Measurements from ENCODE around the gene SPRR4.
"Not testable (repeated sequence)": the region's sequence is repeated elsewhere in the genome, so short reads cannot be mapped to it uniquely, and the experiment has no call there.

Gene SPRR4

GRCh38 chr1:152968248-152968647 lies 2.2 kb upstream of the SPRR4 start:
- DNase-seq: no peak

- DNase-seq: no peak
These were observed 1.4 kb upstream of the SPRR4 start for GRCh38 chr1:152969036-152969435.

- no peak for DNase-seq
These were observed 1.9 kb downstream of the SPRR4 start for GRCh38 chr1:152972196-152972886.

GRCh38 chr1:152976688-152977087 lies 6.2 kb downstream of the SPRR4 start:
- no peak for DNase-seq

- DNase-seq: no peak
These were observed 7.2 kb downstream of the SPRR4 start for GRCh38 chr1:152977614-152978013.

GRCh38 chr1:152980676-152981075 lies 10.2 kb downstream of the SPRR4 start:
- DNase-seq: no peak

- DNase-seq: no peak
These were observed 10.9 kb downstream of the SPRR4 start for GRCh38 chr1:152981146-152981871.

GRCh38 chr1:152982076-152982475 lies 11.6 kb downstream of the SPRR4 start:
- DNase-seq: no peak

GRCh38 chr1:152983234-152983633 lies 12.8 kb downstream of the SPRR4 start:
- no peak for DNase-seq

GRCh38 chr1:152983743-152984142 lies 13.3 kb downstream of the SPRR4 start, which contains the start of gene SPRR1A:
TSS of gene SPRR1A (plus strand) at chr1:152984081. CDS start at chr1:152985231, 1,150 bp downstream.
- DNase-seq: no peak

GRCh38 chr1:152986578-152986977 lies 16.1 kb downstream of the SPRR4 start:
- DNase-seq: no peak

- DNase-seq: no peak
These were observed 22.7 kb downstream of the SPRR4 start for GRCh38 chr1:152993186-152993585.

GRCh38 chr1:152995842-152996241 lies 25.4 kb downstream of the SPRR4 start:
- DNase-seq: no peak

- no peak for DNase-seq
These were observed 26.4 kb downstream of the SPRR4 start for GRCh38 chr1:152996633-152997400.

GRCh38 chr1:152997901-152998300 lies 27.5 kb downstream of the SPRR4 start:
- DNase-seq: no peak

GRCh38 chr1:152998476-152998875 lies 28.0 kb downstream of the SPRR4 start:
- no peak for DNase-seq

- no peak for DNase-seq
These were observed 29.4 kb downstream of the SPRR4 start for GRCh38 chr1:152999818-153000217.

- no peak for DNase-seq
These were observed 29.8 kb downstream of the SPRR4 start for GRCh38 chr1:153000294-153000693.

- no peak for DNase-seq
These were observed 30.9 kb downstream of the SPRR4 start, which contains the start of gene SPRR3 for GRCh38 chr1:153001382-153001781. TSS of gene SPRR3 (plus strand) at chr1:153001749. CDS start at chr1:153003021, 1,272 bp downstream.

- peak; percentile 6 for DNase-seq
These were observed 40.8 kb downstream of the SPRR4 start for GRCh38 chr1:153011235-153011758.

- DNase-seq: not testable (repeated sequence)
These were observed 51.4 kb downstream of the SPRR4 start for GRCh38 chr1:153021829-153022228.

Data from DMS53 (cell line).